Measurements from ENCODE around the gene INPP5K.

Gene INPP5K

GRCh38 chr17:1521086-1521640 lies 4.8 kb upstream of the INPP5K start:
- no peak overlapping the region for H3K4me3 ChIP-seq (ENCODE audit: low read depth, low read length)
- no peak for TF ChIP-seq CTCF (IDR thresholded peaks at IDR 0.05; ENCODE audit: insufficient read depth, low read length, missing control alignments)
- CTCF ChIA-PET, result interaction anchor here (1.0 kb wide), 1 partner anchor 156 kb away, joined by 4 read pairs; no protein-coding TSS in a partner anchor
- no peak for DNase-seq (ENCODE audit: low read depth, low spot score)
- POLR2A ChIA-PET, result no interaction called here

DNA sequence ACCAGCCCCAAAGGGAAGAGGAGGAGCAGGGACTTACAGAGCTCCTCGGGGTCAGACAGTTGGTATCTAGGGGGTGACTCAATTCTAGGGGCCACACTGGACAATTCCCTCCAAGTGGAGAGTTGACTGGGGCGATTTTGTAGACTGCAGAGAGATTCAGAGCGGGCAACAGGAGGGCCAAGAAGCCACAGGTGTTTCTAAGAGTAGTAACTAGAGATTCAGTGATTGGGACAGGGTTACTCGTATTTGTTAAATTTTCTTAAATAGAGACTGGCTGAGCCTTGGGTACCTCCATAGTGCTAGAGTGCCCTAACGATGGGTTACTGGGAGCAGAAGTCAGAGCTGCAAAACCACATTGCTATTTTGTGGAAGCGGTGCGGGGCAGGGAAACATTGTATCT lies 3.3 kb upstream of the INPP5K start:
- ChIA-PET POLR2A (no interaction called here), CTCF (interaction anchor here (1.2 kb wide), 1 partner anchor 54 kb away, joined by 3 read pairs; no protein-coding TSS in a partner anchor)
- no peak for TF ChIP-seq CTCF (IDR thresholded peaks at IDR 0.05; ENCODE audit: insufficient read depth, low read length, missing control alignments)
- no peak overlapping the region for H3K4me3 ChIP-seq (ENCODE audit: low read depth, low read length)
- DNase-seq (ENCODE audit: low read depth, low spot score), result no peak

- TF ChIP-seq CTCF (IDR thresholded peaks at IDR 0.05; ENCODE audit: insufficient read depth, low read length, missing control alignments), result no peak
- no peak overlapping the region for H3K4me3 ChIP-seq (ENCODE audit: low read depth, low read length)
- POLR2A ChIA-PET, result interaction anchor here (0.8 kb wide), 1 partner anchor 31 kb away, joined by 6 read pairs; no protein-coding TSS in a partner anchor
- CTCF ChIA-PET, result interaction anchor here (1.2 to 1.7 kb wide), 2 partner anchors 14 to 26 kb away, joined by 3 to 5 read pairs; no protein-coding TSS in a partner anchor
- DNase-seq (ENCODE audit: low read depth, low spot score), result no peak
These were observed 2.0 kb upstream of the INPP5K start for GRCh38 chr17:1518410-1518809.

- peak; percentile 50 for DNase-seq (ENCODE audit: low read depth, low spot score)
- TF ChIP-seq CTCF (IDR thresholded peaks at IDR 0.05; ENCODE audit: insufficient read depth, low read length, missing control alignments), result peak; percentile 60
- ChIA-PET POLR2A (interaction anchor here (0.8 to 2.1 kb wide), 12 partner anchors 11 to 244 kb away, joined by 3 to 11 read pairs (median 4); partner anchors contain the start of genes CRK and MYO1C), CTCF (interaction anchor here (0.5 to 5.9 kb wide), 44 partner anchors 9 to 535 kb away, joined by 3 to 55 read pairs (median 4); partner anchors contain the start of genes BHLHA9, MYO1C and TRARG1)
- H3K4me3 ChIP-seq (ENCODE audit: low read depth, low read length), result peak overlapping the region; percentile 97
These were observed 598 bp downstream of the INPP5K start for GRCh38 chr17:1515640-1516387.

DNA sequence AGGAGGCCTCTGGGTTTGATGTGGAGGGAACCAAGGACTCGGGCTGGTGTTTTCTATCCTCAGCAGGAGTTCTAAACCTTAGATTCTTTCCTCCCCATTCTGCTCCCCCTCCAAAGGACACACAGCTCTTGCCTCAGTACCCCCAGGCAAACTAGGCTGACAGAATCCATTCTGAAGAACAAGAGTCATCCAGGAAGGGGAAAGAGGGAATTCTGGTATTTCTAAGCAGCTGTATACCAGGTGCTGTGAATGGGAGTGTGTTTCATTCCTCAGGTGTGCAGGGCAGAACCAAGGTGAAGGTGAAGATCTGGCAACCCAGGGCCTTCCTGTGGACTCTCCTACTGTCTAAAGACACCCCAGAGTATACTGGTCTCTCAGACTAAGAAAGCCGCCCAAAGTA lies 4.1 kb downstream of the INPP5K start:
- ChIA-PET CTCF (interaction anchor here (0.7 to 5.9 kb wide), 9 partner anchors 20 to 256 kb away, joined by 3 to 55 read pairs (median 4); partner anchors contain the start of genes BHLHA9 and MYO1C), POLR2A (no interaction called here)
- no peak overlapping the region for H3K4me3 ChIP-seq (ENCODE audit: low read depth, low read length)
- no peak for TF ChIP-seq CTCF (IDR thresholded peaks at IDR 0.05; ENCODE audit: insufficient read depth, low read length, missing control alignments)
- DNase-seq (ENCODE audit: low read depth, low spot score), result no peak

GRCh38 chr17:1511756-1512321 lies 4.6 kb downstream of the INPP5K start:
- TF ChIP-seq CTCF (IDR thresholded peaks at IDR 0.05; ENCODE audit: insufficient read depth, low read length, missing control alignments), result no peak
- H3K4me3 ChIP-seq (ENCODE audit: low read depth, low read length), result no peak overlapping the region
- no peak for DNase-seq (ENCODE audit: low read depth, low spot score)
- POLR2A ChIA-PET, result no interaction called here
- CTCF ChIA-PET, result interaction anchor here (0.7 to 5.9 kb wide), 8 partner anchors 20 to 253 kb away, joined by 3 to 55 read pairs (median 4); partner anchors contain the start of genes BHLHA9 and MYO1C
